Measurements from ENCODE around the gene OGFOD1.

GRCh38 chr16:56428091-56428490, 23.3 kb upstream of the OGFOD1 start:
- no peak for TF ChIP-seq CTCF (IDR thresholded peaks at IDR 0.05)
- no peak for TF ChIP-seq POLR2A (IDR thresholded peaks at IDR 0.05)

All from vagina (tissue), 2 donors.